Measurements from ENCODE around the gene NFYA. TPM values are rescaled to one million over a fixed set of nuclear protein-coding genes. Genes with fewer than 3 reads are reported as not detected.

NFYA gene
- total RNA-seq, 1 experiment from 2014 or later = 28.7 TPM

DNA sequence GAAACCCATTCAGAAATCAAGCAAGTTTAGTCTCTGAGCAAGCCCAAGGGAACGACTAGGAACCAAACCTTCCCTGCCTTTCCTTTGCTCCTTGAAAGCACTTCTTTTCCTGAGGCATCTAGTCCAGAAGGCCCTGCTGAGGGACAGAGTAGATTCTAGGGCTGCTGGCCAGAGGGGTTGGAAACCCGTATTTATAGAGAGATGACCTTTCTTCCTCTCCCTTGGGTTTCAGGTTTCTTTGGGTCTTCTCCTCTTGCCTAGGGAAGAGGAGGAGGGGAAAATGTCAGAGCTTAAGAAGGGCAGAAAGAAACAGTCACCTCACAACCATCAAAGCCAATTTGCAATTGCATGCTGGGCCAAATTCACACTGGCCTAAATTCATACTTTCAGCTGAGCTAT is 14.0 kb upstream of the NFYA start:
- TF ChIP-seq ELF1 (IDR thresholded peaks at IDR 0.05; ENCODE audit: borderline replicate concordance, low read depth) = no peak
- intact Hi-C loops (cut with micrococcal nuclease) = no loop called here

DNA sequence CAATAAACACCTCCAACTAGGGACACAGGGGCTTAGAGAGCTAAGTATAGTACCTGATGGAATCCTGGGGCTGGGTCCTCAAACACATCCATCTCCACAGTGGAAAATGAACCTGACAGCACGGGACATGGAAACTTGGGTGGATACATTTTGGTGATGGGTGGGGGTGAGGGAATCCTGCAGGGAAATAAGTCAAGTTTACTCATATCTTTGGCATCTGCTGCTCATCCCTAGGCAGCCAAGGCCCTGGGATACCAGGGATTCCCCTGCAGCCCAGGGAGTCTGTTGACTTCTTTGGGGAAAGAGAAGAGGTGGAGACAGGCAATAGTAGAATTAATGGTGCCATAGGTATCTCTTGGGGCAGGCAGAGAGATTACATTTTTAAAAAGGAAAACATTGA is 13.2 kb upstream of the NFYA start:
- ChIA-PET RAD21 (ENCODE audit: low non-redundant PET in 1 of 2, low total read pairs in 2 of 2, uncharacterized antibody in 2 of 2, unreplicated experiment in 2 of 2) (no interaction called here), CTCF (no interaction called here), POLR2A (no interaction called here)
- DNase-seq (ENCODE audit: low read depth, low spot score) (no peak), ATAC-seq (peak; percentile 38; the same call in 1 of the 2 replicates)
- H3K4me3 ChIP-seq (replicated peaks in 1 of 2; ENCODE audit: low read depth in 1 of 2, low read length in 2 of 2) = no peak overlapping the region
- TF ChIP-seq ZNF274 (IDR thresholded peaks at IDR 0.05; ENCODE audit: low read depth, low read length) (no peak), FOSL1 (IDR thresholded peaks at IDR 0.05; ENCODE audit: low read depth) (no peak), TCF7L2 (IDR thresholded peaks at IDR 0.05; ENCODE audit: borderline replicate concordance, extremely low read depth, insufficient read depth, insufficient read length) (no peak), JUND (IDR thresholded peaks at IDR 0.05) (no peak), SIN3A (IDR thresholded peaks at IDR 0.05; ENCODE audit: low read depth) (no peak), SRF (IDR thresholded peaks at IDR 0.05; ENCODE audit: low read depth) (no peak), CEBPB (IDR thresholded peaks at IDR 0.05; ENCODE audit: low read depth) (no peak), EZH2 (IDR thresholded peaks at IDR 0.05) (no peak), YY1 (IDR thresholded peaks at IDR 0.05; ENCODE audit: extremely low read depth, insufficient replicate concordance, low read depth, low read length) (no peak), POLR2A (IDR thresholded peaks at IDR 0.05; ENCODE audit: borderline replicate concordance, extremely low read depth, insufficient read depth, insufficient read length) (no peak), EGR1 (IDR thresholded peaks at IDR 0.05; ENCODE audit: low read depth) (no peak), SP1 (IDR thresholded peaks at IDR 0.05; ENCODE audit: low read depth) (no peak), CBX3 (IDR thresholded peaks at IDR 0.05; ENCODE audit: low read depth) (no peak), ZFX (IDR thresholded peaks at IDR 0.05) (no peak)
- TF ChIP-seq, protein P1, sequence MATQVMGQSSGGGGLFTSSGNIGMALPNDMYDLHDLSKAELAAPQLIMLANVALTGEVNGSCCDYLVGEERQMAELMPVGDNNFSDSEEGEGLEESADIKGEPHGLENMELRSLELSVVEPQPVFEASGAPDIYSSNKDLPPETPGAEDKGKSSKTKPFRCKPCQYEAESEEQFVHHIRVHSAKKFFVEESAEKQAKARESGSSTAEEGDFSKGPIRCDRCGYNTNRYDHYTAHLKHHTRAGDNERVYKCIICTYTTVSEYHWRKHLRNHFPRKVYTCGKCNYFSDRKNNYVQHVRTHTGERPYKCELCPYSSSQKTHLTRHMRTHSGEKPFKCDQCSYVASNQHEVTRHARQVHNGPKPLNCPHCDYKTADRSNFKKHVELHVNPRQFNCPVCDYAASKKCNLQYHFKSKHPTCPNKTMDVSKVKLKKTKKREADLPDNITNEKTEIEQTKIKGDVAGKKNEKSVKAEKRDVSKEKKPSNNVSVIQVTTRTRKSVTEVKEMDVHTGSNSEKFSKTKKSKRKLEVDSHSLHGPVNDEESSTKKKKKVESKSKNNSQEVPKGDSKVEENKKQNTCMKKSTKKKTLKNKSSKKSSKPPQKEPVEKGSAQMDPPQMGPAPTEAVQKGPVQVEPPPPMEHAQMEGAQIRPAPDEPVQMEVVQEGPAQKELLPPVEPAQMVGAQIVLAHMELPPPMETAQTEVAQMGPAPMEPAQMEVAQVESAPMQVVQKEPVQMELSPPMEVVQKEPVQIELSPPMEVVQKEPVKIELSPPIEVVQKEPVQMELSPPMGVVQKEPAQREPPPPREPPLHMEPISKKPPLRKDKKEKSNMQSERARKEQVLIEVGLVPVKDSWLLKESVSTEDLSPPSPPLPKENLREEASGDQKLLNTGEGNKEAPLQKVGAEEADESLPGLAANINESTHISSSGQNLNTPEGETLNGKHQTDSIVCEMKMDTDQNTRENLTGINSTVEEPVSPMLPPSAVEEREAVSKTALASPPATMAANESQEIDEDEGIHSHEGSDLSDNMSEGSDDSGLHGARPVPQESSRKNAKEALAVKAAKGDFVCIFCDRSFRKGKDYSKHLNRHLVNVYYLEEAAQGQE (IDR thresholded peaks at IDR 0.05; ENCODE audit: low read depth) = no peak
- TF ChIP-seq, protein P2, sequence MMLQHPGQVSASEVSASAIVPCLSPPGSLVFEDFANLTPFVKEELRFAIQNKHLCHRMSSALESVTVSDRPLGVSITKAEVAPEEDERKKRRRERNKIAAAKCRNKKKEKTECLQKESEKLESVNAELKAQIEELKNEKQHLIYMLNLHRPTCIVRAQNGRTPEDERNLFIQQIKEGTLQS (IDR thresholded peaks at IDR 0.05) = no peak
- no peak overlapping the region for H3K27ac ChIP-seq (ENCODE audit: low read depth, low read length)
- peaks cover 0 to 4% of the 10 kb centered on the region in 2 experiments; a peak in 1 of 4 replicates for H3K36me3 ChIP-seq (ENCODE audit: control insufficient read depth in 1 of 2, insufficient read depth in 2 of 2, low read length in 2 of 2)
- H3K9me2 ChIP-seq (ENCODE audit: insufficient read depth) = no peaks in the 10 kb centered on the region
- H4K20me1 ChIP-seq (ENCODE audit: insufficient read depth) = no peaks in the 10 kb centered on the region
- H3K79me2 ChIP-seq (ENCODE audit: insufficient read depth, low read length) = no peaks in the 10 kb centered on the region
- intact Hi-C loops (cut with micrococcal nuclease) = no loop called here
- H3K4me2 ChIP-seq (ENCODE audit: low read length) = no peak overlapping the region; the same call in 1 of the 2 replicates
- peaks cover 0 to 17% of the 10 kb centered on the region in 2 experiments; a peak in 1 of 4 replicates for H3K4me1 ChIP-seq (ENCODE audit: control insufficient read depth in 1 of 2, insufficient read depth in 2 of 2, low read length in 2 of 2)
- no peak overlapping the region for H2AFZ ChIP-seq (ENCODE audit: low read depth, low read length, poor library complexity, severe bottlenecking)
- H3K27me3 ChIP-seq (ENCODE audit: insufficient read depth, low read length) = no peaks in the 10 kb centered on the region
- H3K9ac ChIP-seq (ENCODE audit: low read length) = no peak overlapping the region
- no TSS peak for BruUV-seq (replicated peaks)
- no peaks in the 10 kb centered on the region for H3K9me3 ChIP-seq (ENCODE audit: control insufficient read depth in 1 of 2, insufficient read depth in 1 of 2, low read depth in 1 of 2, low read length in 2 of 2)

More for the DNA sequence above, 14.0 kb upstream of the NFYA start:
- Histone ChIP-seq H3K4me2 (ENCODE audit: low read length) (no peak overlapping the region), H3K9me2 (ENCODE audit: insufficient read depth) (no peaks in the 10 kb centered on the region), H3K27ac (ENCODE audit: low read depth, low read length) (no peak overlapping the region), H3K4me3 (replicated peaks in 1 of 2; ENCODE audit: low read depth in 1 of 2, low read length in 2 of 2) (no peak overlapping the region), H3K9ac (ENCODE audit: low read length) (no peak overlapping the region), H3K9me3 (ENCODE audit: control insufficient read depth in 1 of 2, insufficient read depth in 1 of 2, low read depth in 1 of 2, low read length in 2 of 2) (no peaks in the 10 kb centered on the region), H3K27me3 (ENCODE audit: insufficient read depth, low read length) (no peaks in the 10 kb centered on the region), H2AFZ (ENCODE audit: low read depth, low read length, poor library complexity, severe bottlenecking) (no peak overlapping the region), H3K36me3 (ENCODE audit: control insufficient read depth in 1 of 2, insufficient read depth in 2 of 2, low read length in 2 of 2) (no peaks in the 10 kb centered on the region), H4K20me1 (ENCODE audit: insufficient read depth) (no peaks in the 10 kb centered on the region), H3K79me2 (ENCODE audit: insufficient read depth, low read length) (no peaks in the 10 kb centered on the region), H3K4me1 (ENCODE audit: control insufficient read depth in 1 of 2, insufficient read depth in 2 of 2, low read length in 2 of 2) (peaks cover 0 to 17% of the 10 kb centered on the region in 2 experiments; a peak in 1 of 4 replicates)
- CTCF ChIA-PET = interaction anchor here (0.7 kb wide), 1 partner anchor 20 kb away, joined by 3 read pairs; the partner anchor contains the start of gene UNC5CL
- ATAC-seq (no peak), DNase-seq (ENCODE audit: low read depth, low spot score) (no peak)
- POLR2A ChIA-PET = no interaction called here
- BruUV-seq (replicated peaks) = no TSS peak
- RAD21 ChIA-PET (ENCODE audit: low non-redundant PET in 1 of 2, low total read pairs in 2 of 2, uncharacterized antibody in 2 of 2, unreplicated experiment in 2 of 2) = no interaction called here

Measured in HCT116 (cell line).